IMR-90 (cell line): ENCODE measurements around the gene OR51D1. TPM values are rescaled to one million over a fixed set of nuclear protein-coding genes. Genes with fewer than 3 reads are reported as not detected.

ENCODE experiments used
- ATAC-seq: fragments of 200-7000 bp; cut with Tn5 transposase; 2 replicates; pipeline ENCODE4 v1.9.1; 2020; ENCODE audit warnings: low read depth, mild to moderate bottlenecking, moderate library complexity
- BruUV-seq: library from RNA; stranded (reverse); fragments of 400-500 nt; replicated peaks from 2 replicates; lab custom pipeline; 2021; lab: Mats Ljungman, UMichigan
- CTCF ChIA-PET: fragments of 300-600 bp; formaldehyde crosslinking; extraction: SDS; loops from one replicate; lab custom pipeline; 2021; ENCODE audit warnings: antibody characterized with exemption; lab: Yijun Ruan, JAX
- POLR2A ChIA-PET: fragments of 300-600 bp; sonication (Branson Sonifier 250); formaldehyde crosslinking; loops from one replicate; lab custom pipeline; 2022; ENCODE audit warnings: antibody characterized with exemption; ENCODE audit not compliant: unreplicated experiment; lab: Charles Lee
- DNase-seq: peaks from one replicate; pipeline ENCODE4 v3.0.0; 2013
- H2AFZ ChIP-seq: replicated peaks from 2 replicates; pipeline ENCODE3; 2013; ENCODE audit warnings: low read length, mild to moderate bottlenecking; ENCODE audit not compliant: poor library complexity
- H2AK5ac ChIP-seq: 2 replicates; pipeline ENCODE4 v1.6.1; 2013; ENCODE audit warnings: low read depth, low read length, inconsistent platforms
- H2AK9ac ChIP-seq: replicated peaks from 2 replicates; pipeline ENCODE3; 2013; ENCODE audit warnings: mild to moderate bottlenecking, low read depth, low read length, moderate library complexity; ENCODE audit not compliant: poor library complexity
- H2BK120ac ChIP-seq: 2 replicates; pipeline ENCODE4 v1.6.1; 2013; ENCODE audit warnings: low read depth, low read length, inconsistent platforms
- H2BK15ac ChIP-seq: 3 replicates; pipeline ENCODE4 v1.6.1; 2013; ENCODE audit warnings: low read depth, low read length, inconsistent platforms
- H2BK20ac ChIP-seq: 2 replicates; pipeline ENCODE4 v1.6.1; 2013; ENCODE audit warnings: low read depth, mild to moderate bottlenecking, inconsistent platforms, low read length, moderate library complexity
- H2BK5ac ChIP-seq: 2 replicates; pipeline ENCODE4 v1.6.1; 2013; ENCODE audit warnings: mild to moderate bottlenecking, low read depth, low read length, inconsistent platforms; ENCODE audit not compliant: poor library complexity, severe bottlenecking
- H3K14ac ChIP-seq: replicated peaks from 2 replicates; pipeline ENCODE4 v1.6.1; 2013; ENCODE audit warnings: low read depth, low read length, inconsistent platforms
- H3K18ac ChIP-seq: 2 replicates; pipeline ENCODE4 v1.6.1; 2013; ENCODE audit warnings: low read depth, low read length, control low read depth
- H3K23ac ChIP-seq: 2 replicates; pipeline ENCODE4 v1.6.1; 2013; ENCODE audit warnings: low read depth, low read length, inconsistent platforms
- H3K27ac ChIP-seq: 2 replicates; pipeline ENCODE4 v1.5.1; 2013; ENCODE audit warnings: mild to moderate bottlenecking, control low read depth, low read length; ENCODE audit not compliant: insufficient read depth
- H3K27me3 ChIP-seq: 2 replicates; pipeline ENCODE4 v1.6.1; 2013; ENCODE audit warnings: low read length; ENCODE audit not compliant: control insufficient read depth, insufficient read depth
- H3K36me3 ChIP-seq: 2 replicates; pipeline ENCODE4 v1.6.1; 2013; ENCODE audit warnings: low read length, mixed read lengths; ENCODE audit not compliant: control insufficient read depth, insufficient read depth
- H3K4ac ChIP-seq: 2 replicates; pipeline ENCODE4 v1.6.1; 2013; ENCODE audit warnings: low read depth, low read length, inconsistent platforms
- H3K4me1 ChIP-seq: 2 replicates; pipeline ENCODE4 v1.6.1; 2013; ENCODE audit warnings: low read length, mixed read lengths; ENCODE audit not compliant: control insufficient read depth, insufficient read depth
- H3K4me2 ChIP-seq: 2 replicates; pipeline ENCODE4 v1.6.1; 2013; ENCODE audit warnings: low read depth, mild to moderate bottlenecking, control low read depth, low read length, moderate library complexity
- H3K4me3 ChIP-seq: 2 replicates; pipeline ENCODE4 v1.5.1; 2013; ENCODE audit warnings: low read depth, mild to moderate bottlenecking, control low read depth, low read length, moderate library complexity; ENCODE audit not compliant: insufficient read depth
- H3K56ac ChIP-seq: 2 replicates; pipeline ENCODE4 v1.6.1; 2013; ENCODE audit warnings: low read length, inconsistent platforms; ENCODE audit not compliant: insufficient read depth; ENCODE audit errors: extremely low read depth
- H3K79me1 ChIP-seq, 2 experiments: 2 replicates each; pipeline ENCODE4 v1.6.1; 2013; ENCODE audit warnings: low read length in 2 of 2, inconsistent platforms in 1 of 2, low read depth in 1 of 2
- H3K9ac ChIP-seq: 2 replicates; pipeline ENCODE4 v1.6.1; 2013; ENCODE audit warnings: low read depth, low read length, control low read depth
- H3K9me1 ChIP-seq: 2 replicates; pipeline ENCODE4 v1.6.1; 2013; ENCODE audit warnings: low read length, inconsistent platforms; ENCODE audit not compliant: insufficient read depth
- H3K9me3 ChIP-seq: 2 replicates; pipeline ENCODE4 v1.6.1; 2013; ENCODE audit warnings: low read length; ENCODE audit not compliant: control insufficient read depth, insufficient read depth
- H4K20me1 ChIP-seq: 2 replicates; pipeline ENCODE4 v1.6.1; 2013; ENCODE audit warnings: low read length, inconsistent platforms; ENCODE audit not compliant: insufficient read depth
- H4K5ac ChIP-seq: 2 replicates; pipeline ENCODE4 v1.6.1; 2013; ENCODE audit warnings: mild to moderate bottlenecking, low read depth, low read length, control low read depth
- H4K8ac ChIP-seq, 2 experiments: 2 replicates each; pipeline ENCODE4 v1.6.1; 2013; ENCODE audit warnings: low read depth in 2 of 2, low read length in 2 of 2, control low read depth in 1 of 2, inconsistent platforms in 1 of 2
- H4K91ac ChIP-seq: 2 replicates; pipeline ENCODE4 v1.6.1; 2013; ENCODE audit warnings: low read depth, low read length, inconsistent platforms; ENCODE audit not compliant: insufficient read depth
- BHLHE40 ChIP-seq: fragments of 150-350 bp; IDR thresholded peaks from 2 replicates; pipeline ENCODE4 v1.6.1; 2016; ENCODE audit warnings: mild to moderate bottlenecking, low read depth, low read length
- CEBPB ChIP-seq: IDR thresholded peaks from 2 replicates; pipeline ENCODE4 v1.6.1; 2012; ENCODE audit warnings: low read depth, low read length, improper control_type of control experiment
- CHD1 ChIP-seq: IDR thresholded peaks from 2 replicates; pipeline ENCODE4 v1.6.1; 2012; ENCODE audit warnings: low read depth, low read length, improper control_type of control experiment
- FOS ChIP-seq: fragments of 150-350 bp; IDR thresholded peaks from 2 replicates; pipeline ENCODE4 v1.6.1; 2016; ENCODE audit warnings: low read depth, low read length
- MAFK ChIP-seq: IDR thresholded peaks from 2 replicates; pipeline ENCODE4 v1.6.1; 2012; ENCODE audit warnings: low read depth, low read length, improper control_type of control experiment
- MAZ ChIP-seq: IDR thresholded peaks from 2 replicates; pipeline ENCODE4 v1.6.1; 2012; ENCODE audit warnings: low read depth, mild to moderate bottlenecking, low read length, improper control_type of control experiment, moderate library complexity, borderline replicate concordance
- MXI1 ChIP-seq: IDR thresholded peaks from 2 replicates; pipeline ENCODE4 v1.6.1; 2012; ENCODE audit warnings: low read depth, mild to moderate bottlenecking, low read length, moderate library complexity, borderline replicate concordance
- NFE2L2 ChIP-seq: fragments of 150-350 bp; IDR thresholded peaks from 2 replicates; pipeline ENCODE4 v1.6.1; 2016; ENCODE audit warnings: low read depth, mild to moderate bottlenecking, low read length
- POLR2A ChIP-seq: IDR thresholded peaks from 2 replicates; pipeline ENCODE4 v1.6.1; 2012; ENCODE audit warnings: mild to moderate bottlenecking, low read depth, low read length
- RAD21 ChIP-seq: IDR thresholded peaks from 2 replicates; pipeline ENCODE4 v1.6.1; 2012; ENCODE audit warnings: low read length, improper control_type of control experiment
- RCOR1 ChIP-seq: IDR thresholded peaks from 2 replicates; pipeline ENCODE4 v1.6.1; 2012; ENCODE audit warnings: mild to moderate bottlenecking, low read length, improper control_type of control experiment; ENCODE audit not compliant: insufficient replicate concordance
- RFX5 ChIP-seq: IDR thresholded peaks from 2 replicates; pipeline ENCODE4 v1.8.0; 2012; ENCODE audit warnings: low read depth, mild to moderate bottlenecking, low read length, moderate library complexity
- SMC3 ChIP-seq: fragments of 150-350 bp; IDR thresholded peaks from 2 replicates; pipeline ENCODE4 v1.6.1; 2016; ENCODE audit warnings: low read depth, mild to moderate bottlenecking, antibody characterized with exemption, low read length, moderate library complexity
- WGBS, 2 experiments: methylation state at CpG; one replicate each; pipeline versions ENCODE4 v1.1.5 to v1.1.7; 2013; ENCODE audit warnings: missing lambda C conversion rate in 2 of 2; ENCODE audit not compliant: insufficient read length in 1 of 2; ENCODE audit errors: extremely low coverage in 2 of 2; 5-methylcytosine and 5-hydroxymethylcytosine counted together
- dilution Hi-C: fragments of 300-500 bp; cut with HindIII; formaldehyde crosslinking; loops from one replicate; pipeline ENCODE4 v1.14.3; 2018; ENCODE audit warnings: low sequenced_read_pairs; ENCODE audit not compliant: unreplicated experiment
- in situ Hi-C: fragments of 300-500 bp; cut with MboI; formaldehyde crosslinking; loops from 3 replicates; pipeline ENCODE4 v1.14.3; 2019; ENCODE audit warnings: low sequenced_read_pairs, inconsistent platforms, mixed read lengths
- intact Hi-C: fragments of 100-400 bp; cut with micrococcal nuclease; formaldehyde crosslinking; loops from 2 replicates; pipeline ENCODE4 v1.10.0; 2022
- polyA plus RNA-seq, 3 experiments: library from polyadenylated mRNA; depleted of rRNA; stranded (reverse); fragments of >200 nt; gene quantifications; 2 replicates each; pipeline ENCODE4 v1.2.3, GENCODE V29; 2012; ENCODE audit warnings: low replicate concordance in 1 of 3
- total RNA-seq: library from RNA; depleted of rRNA; stranded (reverse); fragments of >200 nt; gene quantifications from 2 replicates; pipeline ENCODE4 v1.2.3, GENCODE V29; 2012
- TF ChIP-seq, protein P1 (sequence below): conservative IDR thresholded peaks from 2 replicates; pipeline ENCODE4 v1.5.1; 2012; ENCODE audit warnings: mild to moderate bottlenecking, low read depth, low read length, improper control_type of control experiment
- TF ChIP-seq, protein P2 (sequence below): fragments of 150-350 bp; IDR thresholded peaks from 2 replicates; pipeline ENCODE4 v1.6.1; 2017; ENCODE audit warnings: mild to moderate bottlenecking, antibody characterized with exemption, low read length, low read depth
- TF ChIP-seq, protein P3 (sequence below): fragments of 150-350 bp; IDR thresholded peaks from 2 replicates; pipeline ENCODE4 v1.6.1; 2016; ENCODE audit warnings: low read depth, mild to moderate bottlenecking, low read length, moderate library complexity, borderline replicate concordance

Gene OR51D1
- total and polyA plus RNA-seq, 2 of the 4 experiments (the other 2 are of a cell fraction), result not detected

DNA sequence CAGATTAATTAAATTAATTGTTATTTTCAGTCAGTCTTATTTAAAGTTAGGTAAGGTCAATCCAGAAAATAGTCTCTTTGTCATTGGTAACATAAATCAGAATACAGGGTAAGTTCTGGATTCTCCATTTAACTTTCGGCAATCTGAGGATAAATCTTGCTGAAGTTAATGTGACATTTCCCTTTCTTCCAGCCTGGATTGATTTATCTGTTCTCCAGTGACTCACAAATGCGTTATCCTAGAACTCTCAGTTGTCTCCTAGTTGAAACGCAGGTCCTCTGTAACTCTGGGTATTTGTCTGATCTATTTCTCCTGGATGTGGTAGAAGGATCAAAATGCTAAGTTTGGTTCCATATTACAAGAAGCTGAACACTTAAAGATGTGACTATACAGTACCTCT is 27.5 kb downstream of the OR51D1 start:
- no peak overlapping the region for H3K18ac ChIP-seq
- peak overlapping the region; percentile 20; the same call in 1 of the 2 replicates for H2BK120ac ChIP-seq
- H2BK15ac ChIP-seq, result no peak overlapping the region
- dilution Hi-C loops (no loop called here), in situ Hi-C loops (no loop called here), intact Hi-C loops (no loop called here)
- peak overlapping the region; percentile 71 for H2BK5ac ChIP-seq
- CTCF ChIA-PET, result no interaction called here
- H4K91ac ChIP-seq, result no peak overlapping the region
- H3K9me1 ChIP-seq, result peaks cover 8% of the 10 kb centered on the region; the same call in 1 of the 2 replicates
- H3K23ac ChIP-seq, result no peak overlapping the region
- no peak overlapping the region for H3K27ac ChIP-seq
- no CpG with 5 or more reads among the region's 3 CpGs for WGBS, 2 experiments
- no peaks in the 10 kb centered on the region for H3K36me3 ChIP-seq
- no peak overlapping the region for H3K56ac ChIP-seq
- no peaks in the 10 kb centered on the region for H3K27me3 ChIP-seq
- H2AK5ac ChIP-seq, result no peak overlapping the region
- no peaks in the 10 kb centered on the region for H3K79me1 ChIP-seq
- peaks cover 2% of the 10 kb centered on the region; the same call in 1 of the 2 replicates for H3K4me1 ChIP-seq
- DNase-seq (peak; percentile 51), ATAC-seq (0 out of 2 replicates have a peak, but pooled peaks have one; percentile 31)
- H3K14ac ChIP-seq, result 0 out of 2 replicates have a peak overlapping the region, but pooled peaks have one; percentile 13
- H3K4ac ChIP-seq, result peak overlapping the region; percentile 8; the same call in 1 of the 2 replicates
- BruUV-seq, result no TSS peak
- POLR2A ChIA-PET, result no interaction called here
- peak overlapping the region; percentile 38; the same call in 1 of the 2 replicates for H3K4me2 ChIP-seq
- no peak overlapping the region for H3K9ac ChIP-seq
- H3K9me3 ChIP-seq, result no peaks in the 10 kb centered on the region
- H4K20me1 ChIP-seq, result no peaks in the 10 kb centered on the region
- no peak for TF ChIP-seq MXI1
- TF ChIP-seq, protein P1, sequence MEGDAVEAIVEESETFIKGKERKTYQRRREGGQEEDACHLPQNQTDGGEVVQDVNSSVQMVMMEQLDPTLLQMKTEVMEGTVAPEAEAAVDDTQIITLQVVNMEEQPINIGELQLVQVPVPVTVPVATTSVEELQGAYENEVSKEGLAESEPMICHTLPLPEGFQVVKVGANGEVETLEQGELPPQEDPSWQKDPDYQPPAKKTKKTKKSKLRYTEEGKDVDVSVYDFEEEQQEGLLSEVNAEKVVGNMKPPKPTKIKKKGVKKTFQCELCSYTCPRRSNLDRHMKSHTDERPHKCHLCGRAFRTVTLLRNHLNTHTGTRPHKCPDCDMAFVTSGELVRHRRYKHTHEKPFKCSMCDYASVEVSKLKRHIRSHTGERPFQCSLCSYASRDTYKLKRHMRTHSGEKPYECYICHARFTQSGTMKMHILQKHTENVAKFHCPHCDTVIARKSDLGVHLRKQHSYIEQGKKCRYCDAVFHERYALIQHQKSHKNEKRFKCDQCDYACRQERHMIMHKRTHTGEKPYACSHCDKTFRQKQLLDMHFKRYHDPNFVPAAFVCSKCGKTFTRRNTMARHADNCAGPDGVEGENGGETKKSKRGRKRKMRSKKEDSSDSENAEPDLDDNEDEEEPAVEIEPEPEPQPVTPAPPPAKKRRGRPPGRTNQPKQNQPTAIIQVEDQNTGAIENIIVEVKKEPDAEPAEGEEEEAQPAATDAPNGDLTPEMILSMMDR, result no peak
- no peak for TF ChIP-seq POLR2A
- TF ChIP-seq, protein P2, sequence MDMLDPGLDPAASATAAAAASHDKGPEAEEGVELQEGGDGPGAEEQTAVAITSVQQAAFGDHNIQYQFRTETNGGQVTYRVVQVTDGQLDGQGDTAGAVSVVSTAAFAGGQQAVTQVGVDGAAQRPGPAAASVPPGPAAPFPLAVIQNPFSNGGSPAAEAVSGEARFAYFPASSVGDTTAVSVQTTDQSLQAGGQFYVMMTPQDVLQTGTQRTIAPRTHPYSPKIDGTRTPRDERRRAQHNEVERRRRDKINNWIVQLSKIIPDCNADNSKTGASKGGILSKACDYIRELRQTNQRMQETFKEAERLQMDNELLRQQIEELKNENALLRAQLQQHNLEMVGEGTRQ, result no peak
- no peak for TF ChIP-seq SMC3
- no peak for TF ChIP-seq CEBPB
- TF ChIP-seq CHD1, result no peak
- TF ChIP-seq FOS, result no peak
- TF ChIP-seq MAFK, result no peak
- TF ChIP-seq, protein P3, sequence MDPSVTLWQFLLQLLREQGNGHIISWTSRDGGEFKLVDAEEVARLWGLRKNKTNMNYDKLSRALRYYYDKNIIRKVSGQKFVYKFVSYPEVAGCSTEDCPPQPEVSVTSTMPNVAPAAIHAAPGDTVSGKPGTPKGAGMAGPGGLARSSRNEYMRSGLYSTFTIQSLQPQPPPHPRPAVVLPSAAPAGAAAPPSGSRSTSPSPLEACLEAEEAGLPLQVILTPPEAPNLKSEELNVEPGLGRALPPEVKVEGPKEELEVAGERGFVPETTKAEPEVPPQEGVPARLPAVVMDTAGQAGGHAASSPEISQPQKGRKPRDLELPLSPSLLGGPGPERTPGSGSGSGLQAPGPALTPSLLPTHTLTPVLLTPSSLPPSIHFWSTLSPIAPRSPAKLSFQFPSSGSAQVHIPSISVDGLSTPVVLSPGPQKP, result no peak
- no peak for TF ChIP-seq MAZ
- TF ChIP-seq RCOR1, result no peak
- TF ChIP-seq NFE2L2, result no peak
- no peak for TF ChIP-seq RFX5
- TF ChIP-seq RAD21, result no peak
- no peak for TF ChIP-seq BHLHE40
- H4K8ac ChIP-seq, result peak overlapping the region in 1 of 2 experiments; percentile 31; a peak in 2 of 4 replicates
- H2BK20ac ChIP-seq, result peak overlapping the region; percentile 16; the same call in 1 of the 2 replicates
- no peak overlapping the region for H2AFZ ChIP-seq
- no peak overlapping the region for H2AK9ac ChIP-seq
- no peak overlapping the region for H4K5ac ChIP-seq
- no peak overlapping the region for H3K4me3 ChIP-seq
